GM15510 (cell line): ENCODE measurements around the gene EOGT.
A peak's percentile ranks its signal among the peaks of the same experiment; 100 is the strongest.

Source experiments
- POLR2A ChIP-seq: IDR thresholded peaks from 3 replicates; pipeline ENCODE4 v1.6.1; 2011; ENCODE audit warnings: borderline replicate concordance; ENCODE audit not compliant: insufficient read length; ENCODE audit errors: extremely low read depth

EOGT gene

DNA sequence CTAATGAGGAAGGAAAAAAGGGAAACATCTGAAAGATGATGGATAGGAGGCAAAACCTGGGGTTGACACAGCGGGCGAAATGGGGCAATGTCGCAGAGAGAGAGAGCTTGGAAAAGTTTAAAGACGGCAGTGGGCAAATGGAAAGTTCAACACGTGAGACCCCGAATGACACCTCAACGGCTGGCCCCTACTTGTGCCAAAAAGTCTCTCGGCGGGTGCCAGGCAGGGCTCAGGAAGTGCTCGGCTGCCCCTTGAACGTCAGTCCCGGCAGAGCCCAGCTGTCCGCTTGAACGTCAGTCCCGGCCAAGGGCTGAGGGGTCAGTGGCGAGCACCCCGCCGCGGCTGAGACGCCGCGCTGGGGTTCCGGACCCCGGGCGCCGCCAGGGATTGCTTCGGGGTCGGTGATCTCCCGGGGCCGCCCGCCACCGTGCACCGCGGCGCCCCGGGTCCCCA lies 658 bp downstream of the EOGT start:
- peak; percentile 28 for TF ChIP-seq POLR2A

DNA sequence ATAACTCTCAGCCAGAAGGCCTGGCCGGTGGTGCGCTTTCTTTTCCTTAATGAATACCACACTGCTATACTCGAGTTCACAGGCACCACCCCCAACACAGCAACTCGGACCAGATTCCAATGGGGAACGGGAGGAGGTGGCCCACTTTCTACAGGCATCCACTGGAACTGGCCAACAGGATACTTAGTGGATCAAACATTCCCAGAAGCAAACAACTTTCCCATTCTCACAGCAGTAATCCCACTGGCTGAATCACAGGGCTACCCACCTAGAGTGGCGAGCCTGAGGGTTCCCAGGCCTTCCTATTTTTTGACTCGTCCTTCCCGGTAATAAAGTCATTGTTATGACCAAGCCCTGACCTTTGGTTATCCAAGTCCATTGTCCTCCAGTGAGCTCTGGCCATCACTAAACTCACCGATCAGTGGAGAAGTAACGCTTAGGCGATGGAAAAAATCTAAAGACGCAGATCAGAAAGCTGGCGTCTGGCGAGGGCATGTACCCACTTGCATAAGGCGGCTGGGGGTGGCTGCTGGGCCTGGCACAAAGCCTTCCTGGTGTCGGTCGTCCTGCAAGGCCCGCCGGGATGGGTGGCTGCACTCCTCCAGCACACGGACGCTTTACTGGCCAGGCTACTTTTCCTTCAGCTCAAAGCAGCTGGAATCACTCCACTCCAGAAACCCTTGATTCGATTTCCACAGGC lies 1.2 kb downstream of the EOGT start:
- no peak for TF ChIP-seq POLR2A

DNA sequence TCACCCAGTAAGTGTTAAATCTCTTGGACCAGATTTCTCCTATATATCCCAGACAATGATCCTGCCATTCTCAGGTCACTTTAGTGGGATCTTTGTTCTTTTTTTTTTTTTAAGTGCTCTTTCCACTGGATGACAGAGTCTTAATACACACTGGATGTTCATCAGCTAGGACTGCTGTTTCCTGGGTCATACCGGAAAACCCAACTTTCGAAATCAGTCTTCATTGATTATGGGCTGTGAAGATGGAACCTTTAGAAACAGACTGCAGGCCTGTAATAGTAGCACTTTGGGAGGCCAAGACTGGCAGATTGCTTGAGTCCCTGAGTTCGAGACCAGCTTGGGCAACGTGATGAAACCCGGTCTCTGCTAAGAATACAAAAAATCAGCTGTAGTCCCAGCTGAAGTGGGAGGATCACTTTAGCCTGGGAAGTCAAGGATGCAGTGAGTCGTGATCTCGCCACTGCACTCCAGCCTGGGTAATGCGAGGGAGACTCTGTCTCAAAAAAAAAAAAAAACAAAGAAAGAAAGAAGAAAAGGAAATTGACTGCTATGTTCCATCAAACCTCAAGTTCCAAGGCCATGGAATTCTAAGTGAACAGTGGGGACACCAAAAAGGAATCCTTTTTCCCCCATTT lies 2.3 kb downstream of the EOGT start:
- TF ChIP-seq POLR2A, result no peak

DNA sequence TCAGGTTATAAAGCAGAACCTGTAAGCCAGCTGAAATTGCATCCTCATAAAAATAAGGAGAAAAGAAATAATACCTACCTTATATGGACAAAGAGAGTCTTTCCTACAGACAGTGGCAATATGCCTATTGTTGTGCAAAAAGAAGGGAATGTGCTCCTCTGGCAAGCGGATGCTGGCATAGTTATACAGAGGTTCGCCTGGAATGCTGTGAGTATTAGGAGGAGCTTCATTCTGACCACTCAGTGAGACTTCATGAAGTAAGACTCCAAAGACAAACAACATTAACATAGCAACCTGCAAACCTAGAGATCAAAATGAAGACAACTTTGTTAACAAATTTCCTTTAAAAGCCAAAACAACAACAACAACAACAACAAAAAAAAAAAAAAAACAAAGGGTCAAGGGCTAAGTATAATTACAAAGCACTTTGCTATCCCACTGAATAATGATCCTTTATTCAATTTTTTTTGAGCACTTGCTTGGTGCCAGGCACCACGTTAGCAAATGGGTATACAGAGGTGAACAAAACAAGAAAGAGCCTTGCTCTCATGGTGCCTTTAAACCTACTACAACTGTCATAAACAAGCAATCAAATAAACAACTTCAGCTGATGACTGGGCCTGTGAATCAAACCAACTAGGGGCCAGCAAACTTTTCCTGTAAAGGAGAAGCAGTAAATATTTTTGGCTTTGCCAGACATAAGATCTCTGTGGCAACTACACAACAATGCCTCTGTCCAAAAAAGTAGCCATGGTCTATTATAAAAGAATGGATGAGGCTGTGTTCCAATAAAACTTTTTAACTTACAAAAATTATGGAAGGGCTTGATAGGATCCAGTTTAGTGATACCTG lies 3.7 kb downstream of the EOGT start:
- no peak for TF ChIP-seq POLR2A

DNA sequence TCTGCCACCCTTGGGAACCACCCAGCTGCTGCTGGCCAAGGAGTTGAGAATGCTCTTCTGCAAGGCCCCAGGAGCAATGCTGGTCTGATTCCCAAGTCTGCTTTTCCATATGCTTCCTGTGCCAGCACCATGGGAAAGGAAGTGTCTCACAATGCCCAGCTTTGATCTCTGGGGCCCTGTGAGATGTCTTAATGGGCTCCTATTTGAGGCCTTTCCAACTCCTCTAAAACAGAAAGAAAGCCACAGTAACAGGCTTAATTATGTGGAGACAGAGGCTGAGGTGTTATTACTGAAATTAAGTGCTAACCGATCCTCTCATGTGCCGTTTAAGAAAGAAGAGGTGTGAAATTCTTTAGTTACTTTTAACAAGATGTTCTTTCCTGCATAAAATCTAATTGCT lies 4.5 kb downstream of the EOGT start:
- TF ChIP-seq POLR2A, result no peak

DNA sequence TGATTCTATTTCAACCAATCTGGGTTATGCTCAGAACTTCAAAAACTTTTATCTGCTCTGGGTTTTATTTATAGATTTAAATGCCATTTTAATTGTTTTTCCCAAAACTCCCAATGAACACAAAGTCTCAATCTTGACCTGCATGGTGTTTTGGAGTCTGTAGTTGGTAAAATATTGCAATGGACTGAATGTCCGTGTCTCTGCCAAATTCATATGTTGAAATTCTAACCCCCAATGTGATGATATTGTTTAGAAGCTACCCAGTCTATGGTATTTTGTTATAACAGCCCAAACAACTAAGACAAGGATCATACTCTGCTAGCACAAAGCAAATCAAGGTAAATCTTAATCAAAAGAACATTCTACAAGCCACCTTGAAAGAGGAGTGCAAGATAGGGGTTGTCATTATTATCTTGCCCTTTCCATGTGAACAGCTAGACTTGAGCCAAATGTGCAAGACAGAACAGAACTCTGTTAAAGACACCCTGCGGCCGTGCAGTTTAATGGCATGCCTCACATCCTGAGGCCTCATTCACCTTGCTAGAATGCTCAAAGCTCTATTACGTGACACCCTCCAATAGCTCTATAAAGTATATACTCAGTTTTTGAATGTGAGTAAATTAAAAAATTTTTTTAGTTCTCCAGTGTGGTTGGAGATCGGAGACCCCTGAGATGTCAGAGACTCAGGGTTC lies 7.5 kb downstream of the EOGT start:
- TF ChIP-seq POLR2A, result no peak

DNA sequence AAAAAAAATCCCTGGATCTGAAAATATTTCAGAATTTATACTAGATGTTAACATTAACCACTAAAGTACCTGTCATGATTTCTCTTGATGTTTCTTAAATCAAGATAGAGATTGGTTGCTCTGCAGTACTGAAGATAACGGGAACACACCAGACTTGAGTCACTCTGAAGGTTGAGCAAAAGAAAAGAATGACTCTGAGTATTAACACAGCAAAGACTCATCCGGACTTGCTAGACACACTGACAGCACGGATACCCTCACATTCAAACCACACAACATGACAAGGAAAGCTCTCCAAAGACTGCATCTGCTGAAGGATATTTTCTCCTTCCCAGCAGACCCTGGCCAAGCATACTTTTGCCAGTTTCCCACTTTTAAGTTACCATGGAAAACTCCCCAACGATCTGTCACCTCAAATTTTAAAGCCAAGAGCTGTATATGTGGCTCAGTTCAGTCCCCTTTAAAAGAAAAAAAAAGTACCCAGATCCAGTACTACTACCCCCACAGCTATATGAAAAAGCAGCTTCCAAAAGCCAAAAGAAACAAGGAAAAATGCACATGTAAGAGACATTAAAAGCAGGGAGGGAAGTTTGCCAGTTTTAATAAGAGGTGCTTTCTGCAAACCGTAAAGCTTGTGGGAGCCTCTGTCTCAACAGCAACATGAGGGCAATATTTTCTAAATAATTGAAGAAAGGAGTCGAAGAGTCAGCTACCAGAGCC lies 8.3 kb downstream of the EOGT start:
- no peak for TF ChIP-seq POLR2A

DNA sequence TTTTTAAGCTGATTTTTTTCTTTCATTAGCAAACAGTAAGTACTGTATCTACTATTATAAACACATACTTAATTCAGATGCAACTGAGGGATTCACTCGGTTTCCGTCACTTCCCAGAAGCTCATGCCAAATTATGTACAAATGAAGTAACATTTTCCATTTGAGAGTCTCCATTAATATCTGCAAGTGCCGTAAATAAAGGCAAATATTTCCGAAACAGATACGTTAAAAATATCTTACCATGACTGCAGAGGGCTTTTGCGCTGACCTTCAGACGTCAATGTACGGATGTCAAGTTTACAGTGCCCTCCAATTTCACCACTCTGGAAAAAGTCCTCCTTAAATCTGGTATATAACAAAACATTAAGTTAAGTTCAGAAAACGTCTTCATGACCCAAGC lies 9.3 kb downstream of the EOGT start:
- TF ChIP-seq POLR2A, result no peak

DNA sequence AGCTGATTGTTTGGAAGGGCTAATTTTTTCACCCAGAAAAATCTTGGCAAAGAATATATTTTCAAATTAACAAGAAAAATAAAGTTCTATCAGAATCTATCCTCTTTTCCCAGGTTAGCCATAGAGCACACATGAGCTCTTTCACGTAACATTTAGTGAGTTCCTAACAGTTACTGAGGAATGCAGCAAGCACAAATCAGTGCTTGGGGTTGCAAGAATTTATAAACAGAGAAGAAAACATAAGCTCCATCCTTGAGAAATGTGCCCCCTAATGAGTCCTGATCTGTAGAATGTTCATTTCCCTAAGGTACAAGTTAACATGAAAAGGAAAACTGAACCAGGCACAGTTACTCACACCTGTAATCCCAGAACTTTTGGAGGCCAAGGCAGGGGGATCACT lies 13.9 kb downstream of the EOGT start:
- TF ChIP-seq POLR2A, result no peak

DNA sequence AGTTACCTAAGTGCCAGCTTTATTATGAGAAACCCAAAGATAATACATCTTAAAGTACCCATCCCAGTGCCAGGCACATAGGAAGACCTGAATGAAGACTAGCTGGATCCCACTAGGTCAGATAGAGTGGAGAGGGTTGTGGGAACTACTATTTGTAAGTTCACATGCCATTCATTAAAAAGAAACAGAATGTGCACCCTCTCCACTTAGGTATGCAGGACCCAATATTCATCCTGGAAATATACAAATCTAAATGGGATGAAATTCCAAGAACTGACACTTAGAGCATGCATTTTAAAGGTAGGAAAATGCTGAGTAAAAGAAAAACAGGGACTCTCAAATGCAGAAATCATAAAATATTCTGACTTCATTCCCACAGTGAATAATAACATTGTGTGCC lies 14.3 kb downstream of the EOGT start:
- TF ChIP-seq POLR2A, result no peak

DNA sequence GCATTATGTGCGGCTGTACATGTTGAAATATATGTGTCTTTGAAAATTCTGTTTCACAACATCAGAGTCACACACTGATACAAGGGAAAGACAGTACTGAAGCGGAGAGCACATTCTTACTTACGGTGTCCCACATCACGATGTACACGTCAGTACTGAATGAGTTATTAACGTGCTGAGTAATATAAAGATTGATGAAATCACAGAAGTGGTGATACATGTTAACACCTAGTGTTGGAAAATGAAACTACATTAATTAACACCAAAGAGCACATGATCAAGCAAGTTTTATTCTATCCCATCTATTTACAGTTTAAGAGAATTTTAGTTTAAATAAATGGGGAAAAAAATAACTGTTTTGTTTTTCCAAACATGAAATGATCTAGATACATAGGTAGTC lies 15.6 kb downstream of the EOGT start:
- TF ChIP-seq POLR2A, result no peak

DNA sequence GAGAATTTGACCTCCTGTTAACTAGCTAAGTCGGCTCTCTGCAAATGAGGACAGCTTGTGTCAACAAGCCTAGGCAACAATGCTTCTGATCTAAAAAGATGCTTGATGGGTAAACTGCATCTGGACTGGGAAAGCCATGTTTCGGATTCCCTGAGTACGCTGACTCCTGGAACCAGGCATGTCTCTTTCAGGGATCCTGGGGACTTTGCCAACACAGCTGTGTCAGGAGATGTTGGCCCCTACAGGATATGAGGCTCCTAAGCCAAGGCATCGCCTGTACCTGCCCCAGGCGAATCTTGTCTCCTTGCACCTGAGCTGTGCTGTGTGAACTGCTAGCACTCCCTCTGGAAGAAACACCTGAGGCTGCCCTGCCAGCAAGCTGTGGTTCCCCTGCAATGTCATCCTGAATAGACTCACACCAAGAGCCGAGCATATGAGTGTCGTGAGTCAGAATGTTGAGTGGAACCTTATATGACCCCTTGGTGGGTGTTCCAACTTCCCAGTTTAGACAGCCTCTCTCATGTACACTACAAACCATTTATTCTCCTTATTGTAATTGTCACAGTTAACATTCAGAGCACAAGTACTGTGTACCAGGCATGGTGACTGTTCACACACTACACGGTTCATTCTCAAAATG lies 17.0 kb downstream of the EOGT start:
- no peak for TF ChIP-seq POLR2A

DNA sequence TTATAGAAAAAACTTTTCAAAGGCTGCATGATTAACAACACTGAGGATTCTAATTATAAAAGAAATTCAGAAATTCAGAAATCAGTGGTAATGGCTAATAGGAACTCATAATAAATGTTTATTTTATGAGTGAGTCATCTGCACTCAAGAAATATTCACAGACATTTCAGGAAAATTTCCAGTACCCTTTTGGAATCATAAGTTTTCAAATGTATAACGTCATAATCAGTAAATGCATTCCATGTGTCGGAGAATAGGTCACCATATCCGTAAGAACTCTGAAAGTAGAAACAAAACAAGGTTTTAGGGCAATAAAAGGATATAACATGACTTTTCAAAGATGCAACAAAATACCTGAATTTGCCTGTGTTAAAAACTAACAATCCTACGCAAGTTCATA lies 24.7 kb downstream of the EOGT start:
- no peak for TF ChIP-seq POLR2A

DNA sequence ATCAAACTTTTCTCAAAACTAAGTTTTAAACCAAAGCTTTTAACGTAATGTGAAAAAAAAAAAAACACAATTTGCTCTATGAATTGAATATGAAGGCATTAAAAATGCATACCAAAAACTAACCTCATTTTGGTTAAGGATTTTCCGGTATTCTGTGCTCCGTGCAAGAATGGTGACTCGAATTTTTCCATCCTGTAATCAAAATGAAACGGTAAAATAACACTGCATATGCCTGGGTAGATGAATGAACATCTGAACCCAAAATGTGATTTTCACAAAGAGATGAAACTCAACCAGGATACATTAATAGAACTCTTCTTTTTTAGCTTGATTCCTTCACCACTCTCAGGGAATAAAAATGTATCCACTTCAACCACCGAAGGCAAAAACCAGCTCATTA lies 26.2 kb downstream of the EOGT start:
- TF ChIP-seq POLR2A, result no peak

DNA sequence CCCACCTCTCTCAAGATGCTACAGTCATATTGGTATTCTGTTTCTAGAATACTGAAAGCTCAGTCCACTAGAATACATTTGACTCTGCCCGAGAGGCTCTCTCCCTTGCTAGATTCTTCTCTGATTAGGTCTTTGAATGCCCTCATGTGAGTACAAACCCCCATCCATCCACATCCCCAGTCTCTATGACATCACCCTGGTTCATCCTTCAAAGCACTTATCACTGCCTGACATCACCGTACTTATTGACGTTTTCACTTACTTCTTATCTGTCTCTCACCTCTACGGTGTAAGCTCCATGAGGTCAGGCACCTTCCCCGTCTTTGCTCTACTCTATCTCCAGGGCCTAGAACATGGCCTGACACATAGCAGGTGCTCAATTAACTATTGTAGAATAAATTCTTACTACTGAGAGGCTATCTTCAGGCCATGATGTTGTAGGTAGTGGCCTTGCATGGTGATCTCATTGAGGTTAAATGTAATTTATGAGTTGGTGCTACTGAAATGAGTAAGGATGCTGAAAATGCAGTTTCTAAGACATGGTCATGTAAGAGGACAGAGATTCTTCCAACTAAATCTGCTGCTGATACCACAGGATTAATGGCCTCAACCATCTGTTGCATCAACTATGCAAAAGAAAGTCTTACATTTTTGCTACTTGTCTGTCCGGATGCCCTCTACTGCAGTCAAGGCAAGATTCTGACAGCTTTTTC lies 26.8 kb downstream of the EOGT start:
- TF ChIP-seq POLR2A, result no peak
